HG03064 (cell line): ENCODE measurements around the gene POLR2H.

Experiments
- ATAC-seq: cut with Tn5 transposase; IDR thresholded peaks from one replicate; pipeline ENCODE4 v1.9.1; 2021; ENCODE audit warnings: low read depth; ENCODE audit not compliant: unreplicated experiment

The POLR2H gene

DNA sequence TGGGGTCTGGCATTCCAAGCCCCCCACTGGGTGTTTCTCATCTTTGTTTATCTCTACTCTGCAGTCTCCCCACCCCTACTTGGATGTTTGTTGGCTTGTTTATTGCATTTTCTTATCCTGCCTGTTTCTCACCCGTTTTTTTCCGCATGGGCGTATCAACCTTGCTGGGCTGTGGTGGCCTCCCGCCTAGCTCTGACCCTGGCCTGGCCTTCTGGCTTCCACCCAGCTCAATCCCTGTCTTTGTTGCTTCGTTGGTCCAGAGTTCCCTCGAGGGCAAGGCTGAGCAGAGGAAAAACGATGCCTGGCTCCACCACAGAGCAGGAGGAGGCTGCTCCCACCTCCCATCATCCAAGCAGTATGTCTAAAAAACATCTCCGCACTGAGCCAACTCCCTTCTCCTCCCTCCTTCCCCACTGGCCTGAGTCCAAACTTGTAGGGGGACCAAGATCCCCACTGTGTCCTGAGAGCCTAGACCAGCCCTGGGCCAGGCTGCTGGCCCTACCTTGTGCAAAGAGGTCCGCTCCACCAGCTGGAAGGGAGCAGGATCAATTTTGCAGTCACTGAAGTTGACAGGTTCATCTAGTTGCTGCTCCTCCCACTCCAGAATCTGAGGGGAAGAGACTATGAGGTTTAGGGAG lies 9.9 kb upstream of the POLR2H start:
- no peak for ATAC-seq

DNA sequence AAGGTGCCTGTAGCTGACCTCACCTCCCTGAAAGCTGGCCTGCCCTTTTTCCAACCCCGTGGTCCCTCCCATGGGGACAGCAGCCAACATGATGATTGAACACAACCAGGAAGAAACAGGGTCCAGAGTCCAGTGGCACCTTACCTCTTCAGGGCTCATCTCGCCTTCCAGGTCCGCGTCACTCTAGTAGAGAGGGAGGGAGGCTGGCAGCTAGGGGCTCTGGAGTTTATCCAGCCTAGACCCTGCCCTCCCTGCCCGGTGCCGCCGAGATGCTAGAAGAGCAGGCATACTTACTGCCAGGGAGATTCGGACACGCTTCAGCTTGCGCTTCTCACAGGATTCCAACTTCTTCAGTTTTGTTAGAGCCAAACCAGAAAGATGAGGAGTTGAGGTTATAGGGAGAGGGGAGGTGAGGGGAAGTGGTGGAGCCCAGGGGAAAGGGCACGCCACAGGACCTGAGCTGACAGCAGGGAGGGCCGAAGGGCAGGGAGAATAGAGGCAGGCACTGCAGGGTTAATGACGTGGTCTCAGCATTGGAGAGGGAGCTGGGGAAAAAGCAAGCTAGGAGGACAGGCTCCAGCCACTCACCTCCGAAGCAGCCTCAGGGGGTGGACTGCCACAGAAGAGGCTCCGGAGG lies 9.2 kb upstream of the POLR2H start:
- no peak for ATAC-seq

- ATAC-seq: no peak
Observed at GRCh38 chr3:184352897-184353545, 8.5 kb upstream of the POLR2H start.

- no peak for ATAC-seq
Observed at GRCh38 chr3:184353546-184353941, 8.0 kb upstream of the POLR2H start.

DNA sequence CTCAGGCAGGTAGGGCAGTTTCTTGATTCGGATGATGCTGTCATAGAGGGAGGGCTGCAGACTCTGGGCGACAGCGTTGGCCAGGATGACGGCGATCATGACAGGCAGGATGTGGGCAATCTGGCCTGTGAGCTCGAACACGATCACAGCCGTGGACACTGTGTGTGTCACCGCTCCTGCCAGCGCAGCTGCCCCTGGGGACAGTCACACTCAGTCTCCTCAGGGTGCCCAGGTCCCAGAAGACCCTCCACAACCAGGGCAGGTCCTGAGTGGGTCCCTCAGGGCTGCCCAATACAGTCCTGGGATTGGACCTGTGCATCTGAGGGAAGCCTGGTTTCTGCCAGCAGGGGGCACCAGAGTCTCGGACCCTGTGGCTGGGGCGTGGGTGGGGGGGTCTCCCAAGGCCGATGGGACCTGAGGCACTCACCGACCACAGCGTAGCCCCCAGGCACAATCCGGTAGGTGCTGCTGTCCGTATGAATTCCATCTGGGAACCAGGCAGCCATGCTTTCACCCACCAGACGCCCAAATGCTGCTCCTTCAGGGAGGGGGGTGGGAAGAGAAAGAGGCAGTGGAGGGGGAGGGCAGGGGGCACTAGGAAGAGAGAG lies 7.3 kb upstream of the POLR2H start:
- no peak for ATAC-seq

DNA sequence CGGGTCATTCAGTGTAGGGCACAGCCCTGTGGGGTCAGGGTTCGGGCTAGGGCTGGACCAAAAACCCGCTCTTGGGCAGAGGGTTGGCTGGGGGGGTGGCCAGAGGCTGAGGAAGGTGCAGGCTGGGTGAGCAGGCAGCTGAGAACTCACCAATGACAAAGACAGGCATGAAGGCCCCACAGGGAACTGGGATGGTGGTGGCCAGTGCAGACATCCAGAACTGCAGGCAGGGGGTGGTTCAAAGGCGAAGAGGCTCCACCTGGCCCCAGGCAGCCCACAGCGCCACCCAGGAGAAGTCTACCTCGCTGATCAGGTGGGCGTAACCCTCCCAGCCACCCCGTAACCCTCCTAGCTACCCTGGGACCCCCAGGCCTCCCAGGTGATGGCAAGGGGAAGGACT lies 6.8 kb upstream of the POLR2H start:
- no peak for ATAC-seq

DNA sequence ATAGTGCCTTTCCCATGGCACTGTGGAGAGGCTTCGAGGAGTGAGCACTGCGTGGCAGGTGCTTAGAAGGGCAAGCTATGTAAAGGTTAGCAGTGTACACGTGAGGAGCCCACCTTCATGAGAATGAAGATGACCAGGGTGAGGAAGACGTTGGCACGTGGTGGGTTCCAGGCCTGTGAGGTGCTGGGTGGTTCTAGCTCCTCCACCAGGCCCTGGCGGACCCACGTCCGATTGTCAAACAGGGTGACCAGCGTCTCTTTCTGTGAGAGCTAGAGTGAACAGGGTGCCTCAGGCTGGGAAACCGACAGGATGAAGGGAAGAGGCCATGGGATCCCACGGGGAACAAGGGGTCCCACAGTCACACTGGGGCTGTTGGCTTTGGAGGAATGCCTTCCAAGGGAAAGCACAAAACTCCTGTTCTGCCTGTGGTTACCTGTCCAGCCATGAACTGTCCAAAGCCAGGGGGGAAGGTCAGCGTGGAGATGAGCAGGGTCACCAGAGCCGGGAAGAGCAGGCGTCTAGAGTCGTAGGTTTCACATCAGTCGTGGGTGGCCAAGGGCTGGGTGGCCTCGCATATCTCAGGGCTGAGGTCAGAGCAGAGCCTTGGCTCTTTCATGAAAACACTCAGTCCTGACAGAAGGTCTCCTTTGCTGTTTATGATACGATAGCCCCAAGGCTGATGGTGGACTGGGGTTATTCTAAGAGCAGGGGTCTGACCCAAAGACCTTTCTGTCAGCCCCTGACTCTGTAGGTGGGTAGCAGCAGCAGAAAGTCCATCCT lies 6.1 kb upstream of the POLR2H start:
- ATAC-seq: no peak

DNA sequence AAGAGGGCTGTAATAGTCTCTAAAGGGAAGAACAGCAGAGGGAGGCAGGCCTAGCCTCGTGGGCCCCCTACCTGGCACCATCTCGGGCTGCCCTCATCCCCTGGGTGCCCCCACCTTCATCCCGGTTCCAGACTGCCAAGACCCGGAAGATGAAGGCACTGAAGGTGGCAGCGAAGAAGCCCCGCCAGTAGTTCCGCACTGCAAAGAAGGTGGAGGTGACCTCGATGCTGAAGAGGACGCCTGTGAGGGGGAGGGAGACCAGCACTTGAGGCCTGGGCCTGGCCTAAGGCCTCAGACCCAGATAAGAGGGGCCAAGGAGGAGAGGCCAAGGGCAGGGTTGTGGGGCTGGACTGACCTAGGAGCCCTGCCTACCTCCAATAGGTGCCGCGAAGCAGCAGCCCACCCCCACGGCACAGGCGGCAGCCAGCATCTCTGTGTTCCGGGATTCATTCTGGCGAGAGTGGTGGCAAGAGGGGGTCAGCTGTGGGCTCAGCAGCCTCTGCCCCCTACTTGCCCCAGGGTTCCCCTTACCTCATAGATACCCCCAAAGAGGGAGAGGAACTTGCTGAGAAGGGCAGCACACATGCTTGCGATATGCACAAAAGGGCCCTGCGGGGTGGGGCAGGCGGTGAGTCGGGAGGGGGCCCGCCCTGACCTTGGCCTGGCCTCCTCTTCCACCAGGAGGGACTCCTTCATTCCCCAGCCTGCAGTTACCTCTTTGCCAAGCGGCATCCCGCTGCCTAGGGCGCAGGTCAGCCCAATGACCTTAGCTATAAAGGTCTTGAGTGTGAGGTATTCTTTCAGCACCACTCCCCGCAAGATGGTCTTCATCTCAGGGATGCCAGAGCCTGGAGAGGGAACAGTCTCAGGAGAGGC lies 4.0 kb upstream of the POLR2H start:
- no peak for ATAC-seq

GRCh38 chr3:184358124-184358767 lies 3.3 kb upstream of the POLR2H start:
- ATAC-seq: no peak

- ATAC-seq: no peak
Observed at GRCh38 chr3:184358921-184359350, 2.6 kb upstream of the POLR2H start.

- no peak for ATAC-seq
Observed at GRCh38 chr3:184359610-184360009, 1.9 kb upstream of the POLR2H start.

DNA sequence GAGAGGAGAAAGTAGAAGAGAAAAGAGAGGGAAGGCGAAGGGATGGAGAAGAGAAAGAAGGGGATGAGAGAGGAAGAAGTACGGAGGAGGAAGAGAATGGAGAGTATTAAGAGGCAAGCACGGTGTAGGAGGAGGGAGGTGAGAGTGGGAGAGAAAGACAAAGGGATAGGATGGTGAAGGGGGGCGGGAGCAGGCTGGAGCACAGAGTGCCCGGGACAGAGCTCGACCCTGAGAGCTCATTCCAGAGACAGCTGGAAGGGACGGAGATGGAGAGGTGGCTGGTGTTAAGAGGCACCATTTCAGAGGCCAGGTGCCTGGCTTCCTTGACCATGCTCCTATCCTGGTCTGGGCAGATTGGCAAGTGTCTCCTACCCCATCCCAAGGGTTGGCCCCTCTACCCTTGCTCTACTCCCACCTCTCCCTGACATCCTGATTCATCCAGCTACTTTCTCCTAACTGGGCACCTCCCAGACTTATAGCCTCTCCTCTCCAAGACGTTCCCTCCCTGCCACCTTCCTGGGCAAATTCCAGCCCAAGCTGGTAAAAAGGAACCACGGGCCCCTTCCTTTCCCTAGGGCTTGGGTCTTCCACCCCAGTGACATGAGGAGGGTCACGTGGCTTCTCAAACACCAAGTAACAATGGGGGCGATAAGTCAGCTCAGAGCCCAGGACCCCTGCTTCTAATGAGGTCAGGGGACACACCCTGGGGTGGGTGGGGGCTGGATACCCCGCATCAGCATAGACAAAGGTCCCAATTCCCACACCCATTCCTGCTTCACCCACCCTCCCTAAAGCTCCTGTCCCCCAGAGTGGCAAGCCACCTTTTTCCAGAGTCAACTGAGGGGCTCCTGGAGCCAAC lies 1.2 kb upstream of the POLR2H start:
- no peak for ATAC-seq

- ATAC-seq: peak; percentile 1
Observed at GRCh38 chr3:184360929-184361531, 480 bp upstream of the POLR2H start.

DNA sequence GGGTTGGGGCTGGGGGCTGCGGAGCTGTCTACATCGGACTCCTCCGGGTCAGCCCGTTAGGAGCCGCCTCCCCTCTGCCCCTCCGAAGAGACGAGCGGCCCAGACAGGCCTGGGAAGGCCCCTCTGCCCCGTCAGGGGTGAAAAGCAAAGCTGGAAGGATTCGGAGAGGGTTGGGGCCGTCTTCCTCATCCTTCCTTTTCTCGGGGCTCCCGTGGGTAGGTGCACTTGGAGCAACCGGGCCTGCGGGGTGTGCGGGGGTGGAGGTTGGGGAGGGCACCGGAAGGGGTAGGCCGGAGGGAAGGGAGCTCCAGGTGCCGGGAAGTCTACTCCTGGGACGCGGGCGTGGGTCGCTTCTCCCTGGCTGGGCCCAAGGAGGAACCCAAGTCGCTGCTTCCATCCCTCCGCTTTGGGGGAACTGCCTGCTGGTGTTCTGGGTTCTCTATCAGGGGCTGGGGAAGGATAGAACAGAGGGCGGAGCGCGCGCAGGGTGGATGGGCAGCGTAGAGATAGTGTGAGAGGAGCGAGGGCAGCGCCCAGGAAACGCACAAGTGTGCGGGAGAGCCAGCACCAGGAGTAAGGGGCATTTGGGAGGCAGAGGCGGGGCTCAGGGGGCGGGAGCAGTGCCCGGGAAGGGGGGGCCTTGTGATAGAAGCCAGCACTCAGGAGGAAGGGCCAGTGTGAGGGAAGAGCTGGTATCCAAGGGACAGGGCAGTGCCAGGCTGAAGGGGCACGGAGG lies 590 bp downstream of the POLR2H start:
- ATAC-seq: no peak

- ATAC-seq: peak; percentile 87
Observed at GRCh38 chr3:184362668-184363546, 1.4 kb downstream of the POLR2H start.

GRCh38 chr3:184366619-184367289 lies 5.2 kb downstream of the POLR2H start:
- ATAC-seq: no peak
